GM23338 (cell line): ENCODE data around the gene GRK5.

Experiments used
- CREB1 ChIP-seq: fragments of 250-450 bp; sonication (Bioruptor Pico); IDR thresholded peaks from 2 replicates; pipeline ENCODE4 v1.5.0; 2020; ENCODE audit warnings: low read depth, mild to moderate bottlenecking, moderate library complexity
- CTCF ChIP-seq, 2 experiments: fragments of 200-600 bp in 1 of 2; sonication (generic) in 1 of 2; conservative IDR thresholded peaks; 2 replicates each; pipeline versions ENCODE4 v1.5.1 to v1.6.1; 2016 to 2017; ENCODE audit warnings: antibody characterized with exemption in 2 of 2, low read depth in 2 of 2, mild to moderate bottlenecking in 2 of 2, moderate library complexity in 1 of 2
- ETS1 ChIP-seq: IDR thresholded peaks from 2 replicates; pipeline ENCODE4 v1.6.1; 2016; ENCODE audit warnings: antibody characterized with exemption
- EZH2 ChIP-seq: fragments of 200-600 bp; sonication (generic); IDR thresholded peaks from one replicate; pipeline ENCODE4 v1.8.0; 2017; ENCODE audit warnings: antibody characterized with exemption, mild to moderate bottlenecking, low read depth; ENCODE audit not compliant: unreplicated experiment
- EZH2phosphoT487 ChIP-seq: fragments of 200-600 bp; sonication (generic); IDR thresholded peaks from one replicate; pipeline ENCODE4 v1.8.1; 2018; ENCODE audit warnings: antibody characterized with exemption; ENCODE audit not compliant: unreplicated experiment
- JUNB ChIP-seq: IDR thresholded peaks from one replicate; pipeline ENCODE4 v1.6.1; 2016; ENCODE audit warnings: antibody characterized with exemption; ENCODE audit not compliant: unreplicated experiment
- NANOG ChIP-seq: IDR thresholded peaks from 2 replicates; pipeline ENCODE4 v1.6.1; 2016; ENCODE audit warnings: antibody characterized with exemption, borderline replicate concordance
- POLR2AphosphoS5 ChIP-seq: IDR thresholded peaks from 2 replicates; pipeline ENCODE4 v1.6.1; 2016; ENCODE audit warnings: antibody characterized with exemption, low read depth
- REST ChIP-seq: IDR thresholded peaks from one replicate; pipeline ENCODE4 v1.6.1; 2018; ENCODE audit warnings: antibody characterized with exemption; ENCODE audit not compliant: unreplicated experiment
- STAT1 ChIP-seq: IDR thresholded peaks from one replicate; pipeline ENCODE4 v1.6.1; 2016; ENCODE audit warnings: antibody characterized with exemption; ENCODE audit not compliant: unreplicated experiment
- ZNF114 ChIP-seq: fragments of 250-450 bp; sonication (Bioruptor Pico); IDR thresholded peaks from 2 replicates; pipeline ENCODE4 v1.5.0; 2020; ENCODE audit warnings: mild to moderate bottlenecking, moderate library complexity
- ZNF331 ChIP-seq: fragments of 250-450 bp; sonication (Bioruptor Pico); IDR thresholded peaks from 2 replicates; pipeline ENCODE4 v1.5.0; 2020; ENCODE audit warnings: low read depth, mild to moderate bottlenecking, moderate library complexity
- ZNF462 ChIP-seq: fragments of 250-450 bp; sonication (Bioruptor Pico); IDR thresholded peaks from 2 replicates; pipeline ENCODE4 v1.5.0; 2020; ENCODE audit warnings: mild to moderate bottlenecking, moderate library complexity

GRCh38 chr10:119279441-119279840, 72.1 kb downstream of the GRK5 start:
- no peak for TF ChIP-seq CTCF (conservative IDR thresholded peaks at IDR 0.05; ENCODE audit: low read depth in 2 of 2)
- no peak for TF ChIP-seq POLR2AphosphoS5
- TF ChIP-seq REST, result no peak
- no peak for TF ChIP-seq EZH2phosphoT487
- no peak for TF ChIP-seq ZNF462 (CRISPR knock-in tag)
- TF ChIP-seq JUNB, result no peak
- no peak for TF ChIP-seq STAT1
- no peak for TF ChIP-seq CREB1 (CRISPR knock-in tag)
- TF ChIP-seq EZH2, result no peak
- no peak for TF ChIP-seq NANOG
- TF ChIP-seq ETS1, result no peak
- no peak for TF ChIP-seq ZNF114 (CRISPR knock-in tag)
- no peak for TF ChIP-seq ZNF331 (CRISPR knock-in tag)
